HL-60 (cell line): ENCODE results near the gene HS3ST5.

Experiments
- DNase-seq, 2 experiments: peaks; one replicate each; pipeline ENCODE4 v3.0.0-alpha.2; 2010 to 2020; ENCODE audit warnings: low read depth in 1 of 2, low spot score in 1 of 2
- H3K27ac ChIP-seq: fragments of 250-450 bp; sonication (Bioruptor Pico); replicated peaks from 2 replicates; pipeline ENCODE4 v1.5.1; 2020; ENCODE audit warnings: mild to moderate bottlenecking, moderate library complexity
- H3K27me3 ChIP-seq: fragments of 250-450 bp; sonication (Bioruptor Pico); 2 replicates; pipeline ENCODE4 v1.5.1; 2021; ENCODE audit warnings: mild to moderate bottlenecking, moderate library complexity; ENCODE audit not compliant: insufficient read depth, poor library complexity, severe bottlenecking
- H3K4me3 ChIP-seq: replicated peaks from 2 replicates; pipeline ENCODE4 v1.5.1; 2011; ENCODE audit warnings: mild to moderate bottlenecking, control low read depth, low read length; ENCODE audit not compliant: insufficient read depth
- GABPA ChIP-seq: IDR thresholded peaks from 2 replicates; pipeline ENCODE4 v1.6.1; 2012; ENCODE audit warnings: low read depth
- POLR2AphosphoS5 ChIP-seq: IDR thresholded peaks from 2 replicates; pipeline ENCODE4 v1.6.1; 2012; ENCODE audit warnings: low read depth
- SPI1 ChIP-seq: IDR thresholded peaks from 2 replicates; pipeline ENCODE4 v1.6.1; 2012; ENCODE audit warnings: low read depth, mild to moderate bottlenecking, borderline replicate concordance
- TF ChIP-seq, protein P1 (sequence below): IDR thresholded peaks from one replicate; pipeline ENCODE4 v1.5.1; 2011; ENCODE audit warnings: low read length, control low read depth, inconsistent platforms; ENCODE audit not compliant: insufficient read depth
- TF ChIP-seq, protein P2 (sequence below): IDR thresholded peaks from 2 replicates; pipeline ENCODE4 v1.6.1; 2012; ENCODE audit warnings: low read depth; ENCODE audit not compliant: insufficient replicate concordance

Gene HS3ST5

DNA sequence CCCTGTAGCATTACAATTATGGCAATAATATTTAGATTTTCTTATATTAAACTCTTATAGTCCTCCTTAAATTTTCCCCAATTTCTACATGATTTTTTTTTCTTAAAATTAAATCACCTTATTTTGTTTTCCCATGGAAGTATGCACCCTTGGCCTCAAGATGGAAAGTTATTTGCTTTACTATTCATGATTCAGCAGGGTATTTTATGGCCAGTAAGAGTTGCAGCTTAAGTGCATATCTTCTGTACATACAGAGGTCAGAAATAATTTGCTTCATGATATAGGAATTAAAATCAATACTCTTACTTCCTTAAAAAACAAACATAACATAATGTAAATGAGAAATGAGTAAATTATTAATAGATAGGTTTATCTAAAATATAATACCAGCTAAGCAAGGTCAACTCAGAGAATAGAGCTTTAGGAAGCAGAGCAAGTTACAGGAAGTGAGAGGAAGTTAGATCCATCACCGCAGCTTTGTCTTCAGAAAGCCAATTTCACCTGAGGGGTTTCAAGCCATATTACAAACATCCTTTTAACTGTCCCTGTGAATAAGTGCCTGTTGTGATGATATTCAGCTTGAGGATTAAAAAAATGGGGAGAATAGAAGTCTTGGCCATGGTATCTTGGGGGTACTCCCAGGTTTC lies 24.6 kb upstream of the HS3ST5 start:
- TF ChIP-seq, protein P1, sequence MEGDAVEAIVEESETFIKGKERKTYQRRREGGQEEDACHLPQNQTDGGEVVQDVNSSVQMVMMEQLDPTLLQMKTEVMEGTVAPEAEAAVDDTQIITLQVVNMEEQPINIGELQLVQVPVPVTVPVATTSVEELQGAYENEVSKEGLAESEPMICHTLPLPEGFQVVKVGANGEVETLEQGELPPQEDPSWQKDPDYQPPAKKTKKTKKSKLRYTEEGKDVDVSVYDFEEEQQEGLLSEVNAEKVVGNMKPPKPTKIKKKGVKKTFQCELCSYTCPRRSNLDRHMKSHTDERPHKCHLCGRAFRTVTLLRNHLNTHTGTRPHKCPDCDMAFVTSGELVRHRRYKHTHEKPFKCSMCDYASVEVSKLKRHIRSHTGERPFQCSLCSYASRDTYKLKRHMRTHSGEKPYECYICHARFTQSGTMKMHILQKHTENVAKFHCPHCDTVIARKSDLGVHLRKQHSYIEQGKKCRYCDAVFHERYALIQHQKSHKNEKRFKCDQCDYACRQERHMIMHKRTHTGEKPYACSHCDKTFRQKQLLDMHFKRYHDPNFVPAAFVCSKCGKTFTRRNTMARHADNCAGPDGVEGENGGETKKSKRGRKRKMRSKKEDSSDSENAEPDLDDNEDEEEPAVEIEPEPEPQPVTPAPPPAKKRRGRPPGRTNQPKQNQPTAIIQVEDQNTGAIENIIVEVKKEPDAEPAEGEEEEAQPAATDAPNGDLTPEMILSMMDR, result no peak
- TF ChIP-seq SPI1, result no peak
- no peak for DNase-seq
- Histone ChIP-seq H3K4me3 (no peak overlapping the region), H3K27me3 (no peaks in the 10 kb centered on the region), H3K27ac (no peak overlapping the region)

DNA sequence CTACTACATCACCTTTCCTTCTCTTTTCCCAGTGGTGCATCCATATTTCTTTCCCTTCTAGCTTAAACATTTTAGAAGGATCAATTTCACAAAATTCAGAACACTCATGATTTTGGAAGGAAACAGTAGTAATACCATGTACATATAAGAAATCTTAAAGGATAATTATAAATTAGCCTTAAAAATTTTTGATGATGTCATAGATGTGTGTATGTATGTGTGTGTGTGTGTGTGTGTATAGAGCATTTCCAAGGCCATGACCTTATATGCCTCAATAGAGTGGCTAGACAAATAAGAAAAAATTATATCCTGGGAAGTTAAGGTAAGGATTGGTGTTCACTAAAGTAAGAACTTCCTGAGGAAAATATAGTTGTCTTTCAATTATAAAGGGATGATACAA lies 24.1 kb upstream of the HS3ST5 start:
- Histone ChIP-seq H3K27ac (no peak overlapping the region), H3K27me3 (no peaks in the 10 kb centered on the region), H3K4me3 (no peak overlapping the region)
- TF ChIP-seq, protein P2, sequence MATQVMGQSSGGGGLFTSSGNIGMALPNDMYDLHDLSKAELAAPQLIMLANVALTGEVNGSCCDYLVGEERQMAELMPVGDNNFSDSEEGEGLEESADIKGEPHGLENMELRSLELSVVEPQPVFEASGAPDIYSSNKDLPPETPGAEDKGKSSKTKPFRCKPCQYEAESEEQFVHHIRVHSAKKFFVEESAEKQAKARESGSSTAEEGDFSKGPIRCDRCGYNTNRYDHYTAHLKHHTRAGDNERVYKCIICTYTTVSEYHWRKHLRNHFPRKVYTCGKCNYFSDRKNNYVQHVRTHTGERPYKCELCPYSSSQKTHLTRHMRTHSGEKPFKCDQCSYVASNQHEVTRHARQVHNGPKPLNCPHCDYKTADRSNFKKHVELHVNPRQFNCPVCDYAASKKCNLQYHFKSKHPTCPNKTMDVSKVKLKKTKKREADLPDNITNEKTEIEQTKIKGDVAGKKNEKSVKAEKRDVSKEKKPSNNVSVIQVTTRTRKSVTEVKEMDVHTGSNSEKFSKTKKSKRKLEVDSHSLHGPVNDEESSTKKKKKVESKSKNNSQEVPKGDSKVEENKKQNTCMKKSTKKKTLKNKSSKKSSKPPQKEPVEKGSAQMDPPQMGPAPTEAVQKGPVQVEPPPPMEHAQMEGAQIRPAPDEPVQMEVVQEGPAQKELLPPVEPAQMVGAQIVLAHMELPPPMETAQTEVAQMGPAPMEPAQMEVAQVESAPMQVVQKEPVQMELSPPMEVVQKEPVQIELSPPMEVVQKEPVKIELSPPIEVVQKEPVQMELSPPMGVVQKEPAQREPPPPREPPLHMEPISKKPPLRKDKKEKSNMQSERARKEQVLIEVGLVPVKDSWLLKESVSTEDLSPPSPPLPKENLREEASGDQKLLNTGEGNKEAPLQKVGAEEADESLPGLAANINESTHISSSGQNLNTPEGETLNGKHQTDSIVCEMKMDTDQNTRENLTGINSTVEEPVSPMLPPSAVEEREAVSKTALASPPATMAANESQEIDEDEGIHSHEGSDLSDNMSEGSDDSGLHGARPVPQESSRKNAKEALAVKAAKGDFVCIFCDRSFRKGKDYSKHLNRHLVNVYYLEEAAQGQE, result no peak
- no peak for TF ChIP-seq SPI1
- no peak for TF ChIP-seq GABPA
- TF ChIP-seq, protein P1, result no peak
- TF ChIP-seq POLR2AphosphoS5, result no peak
- no peak for DNase-seq

DNA sequence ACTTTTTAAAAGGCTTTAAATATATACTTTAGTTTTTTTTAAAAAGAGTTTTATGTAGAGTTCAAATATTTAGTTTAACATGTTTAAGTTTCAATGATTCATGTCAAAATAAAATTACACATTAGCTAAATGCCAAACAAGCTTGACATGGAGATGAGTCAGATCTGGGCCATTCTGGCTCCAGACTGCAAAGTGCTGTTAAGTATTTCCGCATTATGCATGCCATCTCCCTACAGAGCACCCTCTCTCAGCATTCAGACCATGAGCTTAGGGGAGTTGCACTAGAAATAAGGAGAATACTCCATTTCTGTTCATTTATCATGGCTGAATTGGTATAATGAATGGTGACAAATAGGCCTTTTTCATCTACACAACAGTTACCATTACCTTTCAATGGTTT lies 21.5 kb upstream of the HS3ST5 start:
- Histone ChIP-seq H3K4me3 (no peak overlapping the region), H3K27ac (no peak overlapping the region), H3K27me3 (no peaks in the 10 kb centered on the region)
- no peak for DNase-seq
- TF ChIP-seq GABPA, result no peak
- TF ChIP-seq, protein P2, result no peak
- no peak for TF ChIP-seq SPI1
- TF ChIP-seq POLR2AphosphoS5, result no peak
- TF ChIP-seq, protein P1, result no peak

DNA sequence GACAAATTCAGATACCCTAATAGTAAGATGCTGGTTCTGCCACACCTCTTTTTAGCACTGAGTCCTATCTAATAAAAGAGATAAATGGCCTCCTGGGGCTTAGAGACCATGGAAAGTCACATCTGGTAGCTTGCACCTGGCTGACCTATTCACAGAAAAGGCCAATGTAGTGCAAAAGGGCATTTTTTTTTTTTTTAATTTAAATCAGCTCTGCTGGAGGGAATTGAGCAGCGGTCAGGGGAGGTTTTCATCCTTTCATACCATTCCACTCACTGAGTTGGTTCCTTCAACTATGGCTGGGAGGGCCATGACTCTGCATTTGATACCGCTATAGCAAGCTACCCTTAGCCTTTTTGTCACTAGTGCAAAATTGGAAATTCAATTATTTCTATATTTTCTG lies 20.1 kb upstream of the HS3ST5 start:
- no peak overlapping the region for H3K27ac ChIP-seq
- no peak for TF ChIP-seq POLR2AphosphoS5
- TF ChIP-seq, protein P2, result no peak
- no peak for TF ChIP-seq GABPA
- TF ChIP-seq, protein P1, result no peak
- no peak for TF ChIP-seq SPI1
- H3K4me3 ChIP-seq, result no peak overlapping the region
- no peaks in the 10 kb centered on the region for H3K27me3 ChIP-seq
- DNase-seq, result no peak
